Adrenal gland (tissue), 12 donors: ENCODE measurements around the gene IKZF5. TPM values are rescaled to one million over a fixed set of nuclear protein-coding genes. Genes with fewer than 3 reads are reported as not detected.

ENCODE experiments used
- DNase-seq, 7 donors: peaks; one replicate each; pipeline ENCODE4 v3.0.0-alpha.2; 2019 to 2020
- H3K27ac ChIP-seq, 5 donors: fragments of 200-600 bp; sonication (generic) in 4 of 5; 1 replicate in 3 of 5; 2 replicates in 2 of 5; pipeline versions ENCODE4 v1.5.1 to v1.8.0; 2016 to 2020; ENCODE audit warnings: mild to moderate bottlenecking in 1 of 5
- H3K27me3 ChIP-seq: fragments of 200-600 bp; 2 replicates; pipeline ENCODE4 v1.8.0; 2021
- H3K36me3 ChIP-seq, 2 donors: fragments of 200-600 bp; replicated peaks in 1 of 2; 1 replicate in 1 of 2; 2 replicates in 1 of 2; pipeline versions ENCODE4 v1.5.1 to v1.8.0; 2018 to 2022
- H3K4me1 ChIP-seq, 2 donors: fragments of 200-600 bp; replicated peaks in 1 of 2; 1 replicate in 1 of 2; 2 replicates in 1 of 2; pipeline versions ENCODE4 v1.5.1 to v1.8.0; 2018 to 2021
- H3K4me3 ChIP-seq, 4 donors: fragments of 200-600 bp; sonication (generic) in 3 of 4; one replicate each; pipeline ENCODE4 v1.5.1; 2016 to 2018
- H3K9me3 ChIP-seq, 3 donors: fragments of 200-600 bp; sonication (generic) in 1 of 3; replicated peaks in 1 of 3; 1 replicate in 2 of 3; 2 replicates in 1 of 3; pipeline versions ENCODE4 v1.5.1 to v1.8.0; 2016 to 2021
- POLR2A ChIP-seq, 2 donors: fragments of 450-650 bp; IDR thresholded peaks; one replicate each; pipeline ENCODE4 v1.6.1; 2017; ENCODE audit warnings: antibody characterized with exemption in 2 of 2, mild to moderate bottlenecking in 2 of 2, moderate library complexity in 1 of 2
- WGBS, 4 donors: extraction: QIAGEN DNeasy Blood & Tissue Kit in 2 of 4; methylation state at CpG; one replicate each; pipeline versions ENCODE4 v1.1.5 to v1.1.7; 2013 to 2017; 5-methylcytosine and 5-hydroxymethylcytosine counted together
- intact Hi-C, 2 donors: fragments of 100-400 bp; cut with DNase I; formaldehyde crosslinking; loops; one replicate each; pipeline versions ENCODE4 v1.14.1 to v1.15.0; 2022 to 2023
- polyA plus RNA-seq, 3 donors: library from polyadenylated mRNA; stranded (reverse); fragments of 200-250 nt in 2 of 3; fragments of 350-450 nt in 1 of 3; fragmentation: Illumina TruSeq in 1 of 3; extraction: RNeasy Lipid Tissue Mini Kit (QIAGEN cat#74804) in 1 of 3; gene quantifications; one replicate each; pipeline ENCODE4 v1.2.3, GENCODE V29; 2013 to 2014
- total RNA-seq, 9 donors: library from RNA; depleted of rRNA in 4 of 9; stranded (reverse); fragments of >200 nt in 4 of 9; fragments of 120-200 nt in 1 of 9; fragmentation: NEBNext Ultra II Directional in 1 of 9; extraction: Animal tissue kit (Norgen Biotek cat#: 25700) in 1 of 9; gene quantifications; one replicate each; pipeline versions ENCODE4 v1.1.0 to v1.2.4, GENCODE V29; 2013 to 2023
- TF ChIP-seq, protein P1 (sequence below), 6 experiments: fragments of 450-650 bp in 4 of 6; fragments of 200-600 bp in 2 of 6; sonication (generic) in 1 of 6; IDR thresholded peaks; 1 replicate in 5 of 6; 2 replicates in 1 of 6; pipeline versions ENCODE4 v1.5.1 to v1.8.0; 2016 to 2021; ENCODE audit warnings: antibody characterized with exemption in 6 of 6, mild to moderate bottlenecking in 2 of 6, moderate library complexity in 1 of 6
- donor health status: healthy with polysubstance abuse.
- donor health status: Bipolar disorder and iron deficiency.
- donor health status: DM: yes; HTN: yes; CAD: no.
- donor health status: DM: no; HTN: no; CAD: no.
- donor health status: DM: no; HTN: no; CAD: no.
- donor health status: DM: yes; HTN: yes; CAD: no.

Gene IKZF5
- total and polyA plus RNA-seq, 12 donors = 3.3 to 20.0 (median 12.0) TPM

DNA sequence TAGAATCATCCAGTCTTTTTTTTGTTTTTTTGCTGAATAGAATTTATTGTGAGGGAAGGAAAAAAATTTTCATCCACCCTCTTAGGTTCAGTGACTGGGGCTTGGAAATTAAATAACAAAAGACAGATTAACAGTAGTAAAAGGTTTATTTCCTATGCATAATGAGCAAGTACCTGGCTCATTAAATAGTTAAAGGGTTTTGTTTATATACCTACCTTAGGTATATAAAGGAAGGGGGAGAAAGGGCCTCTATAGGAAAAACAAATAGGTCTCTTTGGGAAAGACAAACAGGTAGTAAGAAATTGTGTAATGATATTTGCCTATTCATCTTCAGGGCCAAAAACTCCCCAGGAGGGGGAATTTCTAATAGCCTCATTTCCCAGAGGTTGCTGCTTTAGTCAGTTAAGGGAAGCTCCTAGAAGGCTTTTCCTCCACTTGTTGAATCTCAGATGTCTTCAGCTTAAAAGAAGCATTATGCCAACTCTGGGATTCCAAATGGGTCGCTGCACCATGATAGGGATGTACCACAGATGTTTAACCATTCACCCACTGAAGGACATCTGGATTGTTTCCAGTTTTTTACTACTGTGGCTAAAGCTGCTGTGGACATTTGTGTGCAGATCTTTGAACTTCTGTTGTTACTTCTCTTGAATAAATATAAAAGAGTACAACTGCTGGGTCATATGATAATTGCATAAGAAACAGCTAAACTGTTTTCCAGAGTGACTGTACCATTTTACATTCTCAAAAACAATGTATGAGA is 11.5 kb upstream of the IKZF5 start:
- Histone ChIP-seq H3K9me3 (no peaks in the 10 kb centered on the region), H3K27me3 (no peaks in the 10 kb centered on the region), H3K4me1 (peaks cover 0 to 5% of the 10 kb centered on the region in 2 donors), H3K27ac (peak overlapping the region in 1 of 5 donors; percentile 32), H3K36me3 (no peaks in the 10 kb centered on the region), H3K4me3 (no peak overlapping the region)
- TF ChIP-seq, protein P1, sequence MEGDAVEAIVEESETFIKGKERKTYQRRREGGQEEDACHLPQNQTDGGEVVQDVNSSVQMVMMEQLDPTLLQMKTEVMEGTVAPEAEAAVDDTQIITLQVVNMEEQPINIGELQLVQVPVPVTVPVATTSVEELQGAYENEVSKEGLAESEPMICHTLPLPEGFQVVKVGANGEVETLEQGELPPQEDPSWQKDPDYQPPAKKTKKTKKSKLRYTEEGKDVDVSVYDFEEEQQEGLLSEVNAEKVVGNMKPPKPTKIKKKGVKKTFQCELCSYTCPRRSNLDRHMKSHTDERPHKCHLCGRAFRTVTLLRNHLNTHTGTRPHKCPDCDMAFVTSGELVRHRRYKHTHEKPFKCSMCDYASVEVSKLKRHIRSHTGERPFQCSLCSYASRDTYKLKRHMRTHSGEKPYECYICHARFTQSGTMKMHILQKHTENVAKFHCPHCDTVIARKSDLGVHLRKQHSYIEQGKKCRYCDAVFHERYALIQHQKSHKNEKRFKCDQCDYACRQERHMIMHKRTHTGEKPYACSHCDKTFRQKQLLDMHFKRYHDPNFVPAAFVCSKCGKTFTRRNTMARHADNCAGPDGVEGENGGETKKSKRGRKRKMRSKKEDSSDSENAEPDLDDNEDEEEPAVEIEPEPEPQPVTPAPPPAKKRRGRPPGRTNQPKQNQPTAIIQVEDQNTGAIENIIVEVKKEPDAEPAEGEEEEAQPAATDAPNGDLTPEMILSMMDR (IDR thresholded peaks at IDR 0.05) = no peak
- no peak for TF ChIP-seq POLR2A (IDR thresholded peaks at IDR 0.05)
- no peak for DNase-seq
- intact Hi-C loops = no loop called here
- WGBS, 4 donors = 63 to 100% (median 81%) methylated on average over 1 of the region's 1 CpG

DNA sequence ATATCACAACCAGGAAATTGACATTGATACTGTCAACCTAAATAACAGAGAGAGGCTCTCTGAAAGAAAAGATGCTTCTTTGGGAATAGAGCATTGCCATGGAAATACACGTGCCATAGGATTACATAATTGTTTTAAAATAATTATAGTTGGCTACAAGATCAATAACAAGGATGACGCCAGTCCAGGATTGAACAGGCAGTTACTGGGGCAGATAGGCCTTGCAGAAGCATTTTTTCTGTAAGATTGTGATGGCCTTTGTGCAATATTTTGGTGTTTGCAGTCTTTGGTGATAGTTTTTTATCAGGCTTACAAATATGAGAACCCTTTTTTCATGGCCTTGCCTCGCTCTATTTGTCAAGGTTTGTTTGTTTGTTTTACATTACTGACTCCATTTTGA is 10.7 kb upstream of the IKZF5 start:
- 32 to 65% (median 45%) methylated on average over 3 of the region's 3 CpGs for WGBS, 4 donors
- Histone ChIP-seq H3K27me3 (no peaks in the 10 kb centered on the region), H3K9me3 (no peaks in the 10 kb centered on the region), H3K36me3 (no peaks in the 10 kb centered on the region), H3K4me1 (peaks cover 0 to 8% of the 10 kb centered on the region in 2 donors), H3K4me3 (no peak overlapping the region), H3K27ac (peak overlapping the region in 1 of 5 donors; percentile 32)
- DNase-seq = peak in 1 of 7 donors; percentile 13
- intact Hi-C loops = no loop called here
- TF ChIP-seq POLR2A (IDR thresholded peaks at IDR 0.05) = no peak
- TF ChIP-seq, protein P1 (IDR thresholded peaks at IDR 0.05) = no peak

DNA sequence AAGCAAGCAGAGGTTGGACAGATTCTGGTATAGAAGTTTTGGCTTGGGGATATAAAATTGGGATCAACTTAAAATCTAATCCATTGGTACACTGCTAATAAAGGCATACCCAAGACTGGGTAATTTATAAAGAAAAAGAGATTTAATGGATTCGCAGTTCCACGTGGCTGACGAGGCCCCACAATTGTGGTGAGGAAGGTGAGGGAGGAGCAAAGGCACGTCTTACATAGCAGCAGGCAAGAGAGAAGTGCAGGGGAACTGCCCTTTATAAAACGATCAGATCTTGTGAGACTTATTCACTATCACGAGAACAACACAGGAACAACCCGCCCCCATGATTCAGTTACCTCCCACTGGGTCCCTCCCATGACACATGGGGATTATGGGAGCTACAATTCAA is 9.9 kb upstream of the IKZF5 start:
- 84 to 94% (median 91%) methylated on average over 7 of the region's 7 CpGs for WGBS, 4 donors
- no peak for DNase-seq
- no peak for TF ChIP-seq POLR2A (IDR thresholded peaks at IDR 0.05)
- TF ChIP-seq, protein P1 (IDR thresholded peaks at IDR 0.05) = no peak
- no peaks in the 10 kb centered on the region for H3K27me3 ChIP-seq
- H3K36me3 ChIP-seq = no peaks in the 10 kb centered on the region
- no peak overlapping the region for H3K27ac ChIP-seq
- H3K9me3 ChIP-seq = no peaks in the 10 kb centered on the region
- peaks cover 0 to 14% of the 10 kb centered on the region in 2 donors for H3K4me1 ChIP-seq
- intact Hi-C loops = no loop called here
- no peak overlapping the region for H3K4me3 ChIP-seq

DNA sequence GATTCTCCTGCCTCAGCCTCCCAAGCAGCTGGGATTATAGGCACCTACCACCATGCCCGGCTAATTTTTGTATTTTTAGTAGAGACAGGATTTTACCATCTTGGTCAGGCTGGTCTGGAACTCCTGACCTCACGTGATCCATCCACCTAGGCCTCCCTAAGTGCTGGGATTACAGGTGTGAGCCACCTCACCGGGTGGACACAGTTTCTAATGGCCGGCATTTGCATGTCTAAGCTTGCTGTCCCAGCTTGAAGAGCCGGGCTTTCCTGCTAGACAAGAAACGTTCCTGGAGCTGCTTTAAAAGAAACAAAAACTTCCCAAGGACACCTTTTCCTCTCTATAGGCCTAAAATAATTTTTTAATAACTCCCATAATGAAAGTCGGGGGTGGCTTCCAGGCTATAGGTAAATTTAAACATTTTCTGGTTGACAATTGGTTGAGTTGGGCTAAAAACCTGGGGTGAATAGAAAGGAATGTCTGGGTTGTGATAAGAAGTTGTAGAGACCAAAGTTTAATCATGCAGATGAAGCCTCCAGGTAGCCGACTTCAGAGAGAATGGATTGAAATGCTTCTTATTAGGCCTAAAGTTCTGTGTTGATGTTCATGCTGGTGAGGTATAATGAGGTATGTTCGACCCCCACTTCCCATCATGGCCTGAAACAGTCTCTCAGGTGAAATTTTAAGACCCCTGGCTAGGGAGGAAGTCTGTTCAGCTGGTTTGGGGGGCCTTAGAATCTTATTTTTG is 9.0 kb upstream of the IKZF5 start:
- H3K4me3 ChIP-seq = no peak overlapping the region
- WGBS, 4 donors = 72 to 85% (median 79%) methylated on average over 9 of the region's 9 CpGs
- peaks cover 0 to 14% of the 10 kb centered on the region in 2 donors for H3K4me1 ChIP-seq
- intact Hi-C loops = no loop called here
- TF ChIP-seq, protein P1 (IDR thresholded peaks at IDR 0.05) = no peak
- no peak for TF ChIP-seq POLR2A (IDR thresholded peaks at IDR 0.05)
- DNase-seq = no peak
- H3K9me3 ChIP-seq = no peaks in the 10 kb centered on the region
- no peak overlapping the region for H3K27ac ChIP-seq
- no peaks in the 10 kb centered on the region for H3K36me3 ChIP-seq
- H3K27me3 ChIP-seq = no peaks in the 10 kb centered on the region
